ENCODE measurements around the gene SLC52A3.

The SLC52A3 gene

GRCh38 chr20:722822-723644, 45.3 kb downstream of the SLC52A3 start:
- Histone ChIP-seq H3K27ac (ENCODE audit: low read depth, low read length) (no peak overlapping the region), H3K4me1 (ENCODE audit: control insufficient read depth in 5 of 5, insufficient read depth in 5 of 5, low read length in 5 of 5) (peaks cover 0 to 3% (median 0%) of the 10 kb centered on the region in 5 donors), H3K36me3 (ENCODE audit: control insufficient read depth in 5 of 5, insufficient read depth in 5 of 5, low read length in 5 of 5) (no peaks in the 10 kb centered on the region), H3K27me3 (ENCODE audit: control insufficient read depth in 5 of 5, insufficient read depth in 4 of 5, low read length in 5 of 5) (peaks cover 16 to 47% (median 36%) of the 10 kb centered on the region in 5 donors), H3K4me3 (ENCODE audit: low read depth in 1 of 5, low read length in 5 of 5) (no peak overlapping the region), H3K9me3 (ENCODE audit: control insufficient read depth in 5 of 5, low read length in 5 of 5) (peaks cover 0 to 3% (median 2%) of the 10 kb centered on the region in 5 donors), H3K9ac (ENCODE audit: low read length in 5 of 5) (no peak overlapping the region)

- H3K27me3 ChIP-seq (ENCODE audit: control insufficient read depth in 5 of 5, insufficient read depth in 4 of 5, low read length in 5 of 5), result peaks cover 13 to 45% (median 34%) of the 10 kb centered on the region in 5 donors
- H3K9ac ChIP-seq (ENCODE audit: low read length in 5 of 5), result no peak overlapping the region
- H3K9me3 ChIP-seq (ENCODE audit: control insufficient read depth in 5 of 5, low read length in 5 of 5), result peaks cover 0 to 3% (median 2%) of the 10 kb centered on the region in 5 donors
- H3K36me3 ChIP-seq (ENCODE audit: control insufficient read depth in 5 of 5, insufficient read depth in 5 of 5, low read length in 5 of 5), result no peaks in the 10 kb centered on the region
- no peaks in the 10 kb centered on the region for H3K4me1 ChIP-seq (ENCODE audit: control insufficient read depth in 5 of 5, insufficient read depth in 5 of 5, low read length in 5 of 5)
- no peak overlapping the region for H3K4me3 ChIP-seq (ENCODE audit: low read depth in 1 of 5, low read length in 5 of 5)
- H3K27ac ChIP-seq (ENCODE audit: low read depth, low read length), result no peak overlapping the region
Measured at GRCh38 chr20:721876-722275, 46.4 kb downstream of the SLC52A3 start.

GRCh38 chr20:719816-720215, 48.5 kb downstream of the SLC52A3 start:
- Histone ChIP-seq H3K36me3 (ENCODE audit: control insufficient read depth in 5 of 5, insufficient read depth in 5 of 5, low read length in 5 of 5) (no peaks in the 10 kb centered on the region), H3K27me3 (ENCODE audit: control insufficient read depth in 5 of 5, insufficient read depth in 4 of 5, low read length in 5 of 5) (peaks cover 5 to 37% (median 26%) of the 10 kb centered on the region in 5 donors), H3K9me3 (ENCODE audit: control insufficient read depth in 5 of 5, low read length in 5 of 5) (peaks cover 0 to 3% (median 2%) of the 10 kb centered on the region in 5 donors), H3K27ac (ENCODE audit: low read depth, low read length) (no peak overlapping the region), H3K4me3 (ENCODE audit: low read depth in 1 of 5, low read length in 5 of 5) (no peak overlapping the region), H3K4me1 (ENCODE audit: control insufficient read depth in 5 of 5, insufficient read depth in 5 of 5, low read length in 5 of 5) (no peaks in the 10 kb centered on the region), H3K9ac (ENCODE audit: low read length in 5 of 5) (no peak overlapping the region)

GRCh38 chr20:719068-719467, 49.2 kb downstream of the SLC52A3 start:
- H3K36me3 ChIP-seq (ENCODE audit: control insufficient read depth in 5 of 5, insufficient read depth in 5 of 5, low read length in 5 of 5), result no peaks in the 10 kb centered on the region
- H3K27me3 ChIP-seq (ENCODE audit: control insufficient read depth in 5 of 5, insufficient read depth in 4 of 5, low read length in 5 of 5), result peaks cover 5 to 35% (median 24%) of the 10 kb centered on the region in 5 donors
- no peaks in the 10 kb centered on the region for H3K4me1 ChIP-seq (ENCODE audit: control insufficient read depth in 5 of 5, insufficient read depth in 5 of 5, low read length in 5 of 5)
- no peak overlapping the region for H3K27ac ChIP-seq (ENCODE audit: low read depth, low read length)
- no peak overlapping the region for H3K9ac ChIP-seq (ENCODE audit: low read length in 5 of 5)
- peaks cover 0 to 6% (median 2%) of the 10 kb centered on the region in 5 donors for H3K9me3 ChIP-seq (ENCODE audit: control insufficient read depth in 5 of 5, low read length in 5 of 5)
- no peak overlapping the region for H3K4me3 ChIP-seq (ENCODE audit: low read depth in 1 of 5, low read length in 5 of 5)

DNA sequence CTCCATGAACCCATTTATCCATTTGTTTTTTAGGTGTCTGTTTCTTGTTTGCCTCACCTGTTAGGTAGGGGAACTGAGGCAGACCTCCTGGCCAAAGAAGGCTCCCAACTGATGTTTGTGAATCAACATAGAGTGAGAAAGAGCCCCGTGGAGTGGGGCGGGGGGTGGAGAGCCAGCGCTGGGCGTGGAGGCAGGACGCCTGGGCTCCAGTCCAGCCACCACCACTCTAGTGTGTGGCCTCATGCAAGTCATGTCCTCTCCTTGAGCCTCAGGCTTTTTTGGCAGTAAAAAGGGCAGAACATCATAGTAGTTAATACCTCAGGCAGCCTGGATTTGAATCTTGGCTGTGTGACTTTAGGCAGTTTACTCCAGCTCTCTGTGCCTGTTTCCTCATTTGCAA, 50.5 kb downstream of the SLC52A3 start:
- H3K9me3 ChIP-seq (ENCODE audit: control insufficient read depth in 5 of 5, low read length in 5 of 5), result peaks cover 2 to 15% (median 7%) of the 10 kb centered on the region in 5 donors

DNA sequence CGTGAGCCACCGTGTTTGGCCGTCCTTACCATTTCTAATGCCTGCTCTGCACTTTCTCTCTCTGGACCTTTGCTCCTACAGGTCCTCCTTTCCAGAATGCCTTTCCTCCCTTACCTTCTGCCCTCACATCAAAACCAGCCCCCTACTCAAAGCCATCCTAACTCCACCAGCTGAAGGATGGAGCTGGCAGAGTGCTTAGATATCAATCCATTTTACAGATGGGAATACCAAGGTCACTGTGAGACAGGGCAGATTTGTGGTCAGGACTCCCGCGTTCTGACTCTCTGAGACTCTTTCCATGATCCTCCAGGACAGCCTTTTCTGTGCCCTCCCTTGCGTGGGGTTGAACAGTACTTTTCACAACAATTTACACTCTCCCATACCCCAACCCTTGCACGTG, 51.0 kb downstream of the SLC52A3 start:
- Histone ChIP-seq H3K36me3 (ENCODE audit: control insufficient read depth in 5 of 5, insufficient read depth in 5 of 5, low read length in 5 of 5) (no peaks in the 10 kb centered on the region), H3K9me3 (ENCODE audit: control insufficient read depth in 5 of 5, low read length in 5 of 5) (peaks cover 2 to 17% (median 10%) of the 10 kb centered on the region in 5 donors), H3K27ac (ENCODE audit: low read depth, low read length) (no peak overlapping the region), H3K27me3 (ENCODE audit: control insufficient read depth in 5 of 5, insufficient read depth in 4 of 5, low read length in 5 of 5) (peaks cover 5 to 23% (median 13%) of the 10 kb centered on the region in 5 donors), H3K9ac (ENCODE audit: low read length in 5 of 5) (no peak overlapping the region), H3K4me1 (ENCODE audit: control insufficient read depth in 5 of 5, insufficient read depth in 5 of 5, low read length in 5 of 5) (no peaks in the 10 kb centered on the region), H3K4me3 (ENCODE audit: low read depth in 1 of 5, low read length in 5 of 5) (no peak overlapping the region)

More for the DNA sequence above, 50.5 kb downstream of the SLC52A3 start:
- Histone ChIP-seq H3K4me3 (ENCODE audit: low read depth in 1 of 5, low read length in 5 of 5) (no peak overlapping the region), H3K27me3 (ENCODE audit: control insufficient read depth in 5 of 5, insufficient read depth in 4 of 5, low read length in 5 of 5) (peaks cover 5 to 23% (median 18%) of the 10 kb centered on the region in 5 donors), H3K27ac (ENCODE audit: low read depth, low read length) (no peak overlapping the region), H3K36me3 (ENCODE audit: control insufficient read depth in 5 of 5, insufficient read depth in 5 of 5, low read length in 5 of 5) (no peaks in the 10 kb centered on the region), H3K4me1 (ENCODE audit: control insufficient read depth in 5 of 5, insufficient read depth in 5 of 5, low read length in 5 of 5) (no peaks in the 10 kb centered on the region), H3K9ac (ENCODE audit: low read length in 5 of 5) (no peak overlapping the region)

- Histone ChIP-seq H3K27ac (ENCODE audit: low read depth, low read length) (no peak overlapping the region), H3K27me3 (ENCODE audit: control insufficient read depth in 5 of 5, insufficient read depth in 4 of 5, low read length in 5 of 5) (peaks cover 5 to 23% (median 22%) of the 10 kb centered on the region in 5 donors)
Measured at GRCh38 chr20:714453-714852, 53.8 kb downstream of the SLC52A3 start.

GRCh38 chr20:711576-711975, 56.7 kb downstream of the SLC52A3 start:
- Histone ChIP-seq H3K27me3 (ENCODE audit: control insufficient read depth in 5 of 5, insufficient read depth in 4 of 5, low read length in 5 of 5) (peaks cover 4 to 33% (median 27%) of the 10 kb centered on the region in 5 donors), H3K4me3 (ENCODE audit: low read depth in 1 of 5, low read length in 5 of 5) (no peak overlapping the region), H3K9ac (ENCODE audit: low read length in 5 of 5) (no peak overlapping the region), H3K27ac (ENCODE audit: low read depth, low read length) (no peak overlapping the region), H3K9me3 (ENCODE audit: control insufficient read depth in 5 of 5, low read length in 5 of 5) (peaks cover 0 to 20% (median 17%) of the 10 kb centered on the region in 5 donors), H3K4me1 (ENCODE audit: control insufficient read depth in 5 of 5, insufficient read depth in 5 of 5, low read length in 5 of 5) (peaks cover 0 to 4% (median 0%) of the 10 kb centered on the region in 5 donors), H3K36me3 (ENCODE audit: control insufficient read depth in 5 of 5, insufficient read depth in 5 of 5, low read length in 5 of 5) (no peaks in the 10 kb centered on the region)

More at GRCh38 chr20:714453-714852, 53.8 kb downstream of the SLC52A3 start:
- Histone ChIP-seq H3K9ac (ENCODE audit: low read length in 5 of 5) (no peak overlapping the region), H3K4me3 (ENCODE audit: low read depth in 1 of 5, low read length in 5 of 5) (no peak overlapping the region), H3K4me1 (ENCODE audit: control insufficient read depth in 5 of 5, insufficient read depth in 5 of 5, low read length in 5 of 5) (peaks cover 0 to 2% (median 0%) of the 10 kb centered on the region in 5 donors), H3K36me3 (ENCODE audit: control insufficient read depth in 5 of 5, insufficient read depth in 5 of 5, low read length in 5 of 5) (no peaks in the 10 kb centered on the region), H3K9me3 (ENCODE audit: control insufficient read depth in 5 of 5, low read length in 5 of 5) (peaks cover 0 to 14% (median 7%) of the 10 kb centered on the region in 5 donors)

DNA sequence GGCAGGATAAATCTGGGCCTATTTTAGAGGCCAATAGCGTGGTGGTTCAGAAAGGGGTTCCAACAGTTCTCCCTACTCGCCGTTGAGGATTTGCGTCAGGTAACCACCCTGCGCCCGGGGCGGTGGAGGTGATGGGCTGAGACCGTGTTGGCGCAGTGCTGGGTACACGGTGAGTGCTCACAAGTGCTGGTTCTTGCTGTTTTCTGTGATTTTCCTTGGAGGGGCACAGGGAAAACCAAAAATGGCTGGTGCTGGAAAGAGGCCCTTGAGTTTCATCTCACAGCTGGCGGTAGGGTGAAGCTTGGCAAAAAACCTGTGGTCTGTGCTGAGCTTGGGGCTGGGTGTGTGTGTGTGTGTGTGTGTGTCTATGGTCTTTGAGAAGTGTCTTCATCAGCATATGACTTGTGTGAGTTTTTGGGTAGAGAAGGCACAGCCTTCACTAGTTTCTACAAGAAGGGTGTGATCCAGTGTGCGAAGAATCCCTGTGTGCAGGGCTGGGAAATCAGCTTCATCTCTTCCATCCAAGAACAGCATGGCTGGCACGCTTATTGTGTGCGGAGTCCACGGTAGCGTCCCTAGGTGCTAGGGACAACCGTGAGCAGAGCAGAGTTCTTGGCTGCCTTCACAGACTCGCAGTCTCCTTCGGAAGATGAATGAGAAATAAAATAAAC, 57.4 kb downstream of the SLC52A3 start:
- H3K9me3 ChIP-seq (ENCODE audit: control insufficient read depth in 5 of 5, low read length in 5 of 5), result peaks cover 0 to 20% (median 17%) of the 10 kb centered on the region in 5 donors
- no peaks in the 10 kb centered on the region for H3K36me3 ChIP-seq (ENCODE audit: control insufficient read depth in 5 of 5, insufficient read depth in 5 of 5, low read length in 5 of 5)
- H3K27me3 ChIP-seq (ENCODE audit: control insufficient read depth in 5 of 5, insufficient read depth in 4 of 5, low read length in 5 of 5), result peaks cover 4 to 37% (median 27%) of the 10 kb centered on the region in 5 donors
- H3K9ac ChIP-seq (ENCODE audit: low read length in 5 of 5), result no peak overlapping the region
- H3K4me1 ChIP-seq (ENCODE audit: control insufficient read depth in 5 of 5, insufficient read depth in 5 of 5, low read length in 5 of 5), result peaks cover 0 to 4% (median 0%) of the 10 kb centered on the region in 5 donors
- H3K4me3 ChIP-seq (ENCODE audit: low read depth in 1 of 5, low read length in 5 of 5), result no peak overlapping the region
- H3K27ac ChIP-seq (ENCODE audit: low read depth, low read length), result no peak overlapping the region

Measured in subcutaneous abdominal adipose tissue (tissue), 5 donors.